ENCODE data around the gene CLCF1.
A peak's percentile ranks its signal among the peaks of the same experiment; 100 is the strongest.

GRCh38 chr11:67416416-67417335, 43.3 kb upstream of the CLCF1 start:
- TF ChIP-seq CTCF (IDR thresholded peaks at IDR 0.05) (no peak), POLR2AphosphoS5 (IDR thresholded peaks at IDR 0.05) (peak in 1 of 3 donors; percentile 35), POLR2A (IDR thresholded peaks at IDR 0.05) (no peak), EP300 (IDR thresholded peaks at IDR 0.05) (no peak)

All from stomach (tissue), 4 donors.